Tibial nerve (tissue), 3 donors: ENCODE data around the gene ZNF146.

Source experiments
- POLR2A ChIP-seq, 2 donors: fragments of 450-650 bp; IDR thresholded peaks; one replicate each; pipeline ENCODE4 v1.6.1; 2017; ENCODE audit warnings: antibody characterized with exemption in 2 of 2, mild to moderate bottlenecking in 2 of 2, moderate library complexity in 2 of 2
- TF ChIP-seq, protein P1 (sequence below), 5 experiments: fragments of 200-600 bp in 3 of 5; fragments of 450-650 bp in 2 of 5; sonication (generic) in 3 of 5; IDR thresholded peaks; one replicate each; pipeline ENCODE4 v1.5.1; 2016 to 2019; ENCODE audit warnings: antibody characterized with exemption in 5 of 5, mild to moderate bottlenecking in 3 of 5, moderate library complexity in 2 of 5

DNA sequence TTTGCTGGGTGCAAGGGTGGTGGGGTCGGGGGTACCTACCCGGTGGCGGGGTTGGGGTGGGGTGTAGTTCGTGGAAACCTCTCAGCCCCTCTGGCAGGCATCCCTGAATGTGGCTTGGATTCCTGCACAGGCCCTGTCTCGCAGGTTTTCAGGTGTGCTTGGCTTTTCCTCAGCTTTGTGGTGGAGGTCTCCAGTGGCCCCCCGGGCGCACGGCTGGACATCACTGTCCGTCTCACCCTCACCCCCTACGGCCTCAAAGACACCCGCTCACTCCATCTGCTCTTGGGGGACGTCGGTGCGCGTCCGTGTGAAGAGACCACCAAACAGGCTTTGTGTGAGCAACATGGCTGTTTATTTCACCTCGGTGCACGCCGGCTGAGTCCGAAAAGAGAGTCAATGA is 44.3 kb downstream of the ZNF146 start:
- TF ChIP-seq, protein P1, sequence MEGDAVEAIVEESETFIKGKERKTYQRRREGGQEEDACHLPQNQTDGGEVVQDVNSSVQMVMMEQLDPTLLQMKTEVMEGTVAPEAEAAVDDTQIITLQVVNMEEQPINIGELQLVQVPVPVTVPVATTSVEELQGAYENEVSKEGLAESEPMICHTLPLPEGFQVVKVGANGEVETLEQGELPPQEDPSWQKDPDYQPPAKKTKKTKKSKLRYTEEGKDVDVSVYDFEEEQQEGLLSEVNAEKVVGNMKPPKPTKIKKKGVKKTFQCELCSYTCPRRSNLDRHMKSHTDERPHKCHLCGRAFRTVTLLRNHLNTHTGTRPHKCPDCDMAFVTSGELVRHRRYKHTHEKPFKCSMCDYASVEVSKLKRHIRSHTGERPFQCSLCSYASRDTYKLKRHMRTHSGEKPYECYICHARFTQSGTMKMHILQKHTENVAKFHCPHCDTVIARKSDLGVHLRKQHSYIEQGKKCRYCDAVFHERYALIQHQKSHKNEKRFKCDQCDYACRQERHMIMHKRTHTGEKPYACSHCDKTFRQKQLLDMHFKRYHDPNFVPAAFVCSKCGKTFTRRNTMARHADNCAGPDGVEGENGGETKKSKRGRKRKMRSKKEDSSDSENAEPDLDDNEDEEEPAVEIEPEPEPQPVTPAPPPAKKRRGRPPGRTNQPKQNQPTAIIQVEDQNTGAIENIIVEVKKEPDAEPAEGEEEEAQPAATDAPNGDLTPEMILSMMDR (IDR thresholded peaks at IDR 0.05): no peak
- TF ChIP-seq POLR2A (IDR thresholded peaks at IDR 0.05): no peak
